Measurements from ENCODE around the gene PPM1B.
"Not testable (repeated sequence)": the region's sequence is repeated elsewhere in the genome, so short reads cannot be mapped to it uniquely, and the experiment has no call there.

Gene PPM1B

GRCh38 chr2:44168681-44169154 lies at the start of gene PPM1B:
Gene PPM1B (plus strand): TSS chr2:44168875. CDS start chr2:44201200, 32,325 bp downstream.
- no peak for DNase-seq (ENCODE audit: low spot score)

- no peak for DNase-seq (ENCODE audit: low spot score)
Measured at GRCh38 chr2:44119878-44120277, 48.8 kb upstream of the PPM1B start.

- no peak for DNase-seq (ENCODE audit: low spot score)
Measured at GRCh38 chr2:44120428-44120827, 48.2 kb upstream of the PPM1B start.

GRCh38 chr2:44121899-44122298 lies 46.8 kb upstream of the PPM1B start:
- DNase-seq (ENCODE audit: low spot score): no peak

- no peak for DNase-seq (ENCODE audit: low spot score)
Measured at GRCh38 chr2:44124500-44124899, 44.2 kb upstream of the PPM1B start.

GRCh38 chr2:44126106-44126797 lies 42.4 kb upstream of the PPM1B start:
- no peak for DNase-seq (ENCODE audit: low spot score)

GRCh38 chr2:44130441-44130840 lies 38.2 kb upstream of the PPM1B start:
- no peak for DNase-seq (ENCODE audit: low spot score)

- no peak for DNase-seq (ENCODE audit: low spot score)
Measured at GRCh38 chr2:44131177-44131576, 37.5 kb upstream of the PPM1B start.

GRCh38 chr2:44133602-44134001 lies 35.1 kb upstream of the PPM1B start:
- DNase-seq (ENCODE audit: low spot score): not testable (repeated sequence)

GRCh38 chr2:44134848-44135247 lies 33.8 kb upstream of the PPM1B start:
- no peak for DNase-seq (ENCODE audit: low spot score)

- DNase-seq (ENCODE audit: low spot score): no peak
Measured at GRCh38 chr2:44135296-44135695, 33.4 kb upstream of the PPM1B start.

- no peak for DNase-seq (ENCODE audit: low spot score)
Measured at GRCh38 chr2:44135771-44136170, 32.9 kb upstream of the PPM1B start.

GRCh38 chr2:44136252-44136651 lies 32.4 kb upstream of the PPM1B start:
- no peak for DNase-seq (ENCODE audit: low spot score)

- DNase-seq (ENCODE audit: low spot score): no peak
Measured at GRCh38 chr2:44137048-44137447, 31.6 kb upstream of the PPM1B start.

GRCh38 chr2:44137872-44138551 lies 30.7 kb upstream of the PPM1B start:
- no peak for DNase-seq (ENCODE audit: low spot score)

GRCh38 chr2:44139741-44140140 lies 28.9 kb upstream of the PPM1B start:
- no peak for DNase-seq (ENCODE audit: low spot score)

- no peak for DNase-seq (ENCODE audit: low spot score)
Measured at GRCh38 chr2:44142306-44142705, 26.4 kb upstream of the PPM1B start.

- no peak for DNase-seq (ENCODE audit: low spot score)
Measured at GRCh38 chr2:44143701-44144100, 25.0 kb upstream of the PPM1B start.

GRCh38 chr2:44148999-44149398 lies 19.7 kb upstream of the PPM1B start:
- DNase-seq (ENCODE audit: low spot score): no peak

GRCh38 chr2:44150473-44150872 lies 18.2 kb upstream of the PPM1B start:
- no peak for DNase-seq (ENCODE audit: low spot score)

GRCh38 chr2:44152865-44153669 lies 15.6 kb upstream of the PPM1B start:
- no peak for DNase-seq (ENCODE audit: low spot score)

- no peak for DNase-seq (ENCODE audit: low spot score)
Measured at GRCh38 chr2:44155666-44156446, 12.8 kb upstream of the PPM1B start.

Data from NAMALWA (cell line).